Retinal pigment epithelial cell (primary cell): ENCODE data around the gene TTYH2.
"Not testable (repeated sequence)": the region's sequence is repeated elsewhere in the genome, so short reads cannot be mapped to it uniquely, and the experiment has no call there.

Experiments used
- DNase-seq: peaks from one replicate; pipeline ENCODE4 v3.0.0-alpha.2; 2010; ENCODE audit warnings: low read depth
- H3K4me3 ChIP-seq: 2 replicates; pipeline ENCODE4 v1.5.1; 2011; ENCODE audit warnings: mild to moderate bottlenecking, low read length, control low read depth, moderate library complexity
- TF ChIP-seq, protein P1 (sequence below): conservative IDR thresholded peaks from 2 replicates; pipeline ENCODE4 v1.5.1; 2011; ENCODE audit warnings: low read depth, low read length, control low read depth, inconsistent platforms

Gene TTYH2

DNA sequence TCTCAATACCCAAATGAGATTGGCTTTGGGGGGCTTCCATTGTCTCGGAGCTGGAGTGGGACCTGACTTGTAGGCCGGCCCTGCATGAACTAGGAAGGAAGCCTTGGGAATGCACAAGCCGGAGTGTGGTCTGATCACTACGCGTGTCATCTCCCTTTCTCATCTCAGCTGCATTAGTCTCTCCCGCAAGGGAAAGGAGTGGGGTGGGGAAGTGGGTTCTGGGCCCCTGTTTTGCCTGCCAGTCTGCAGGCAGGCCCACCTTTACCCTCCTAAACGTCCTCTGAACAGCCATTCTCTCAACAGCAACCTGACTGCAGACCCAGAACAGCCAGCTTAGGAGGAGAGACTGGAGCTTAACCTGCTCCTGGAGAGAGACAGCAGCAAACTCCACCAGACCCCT, 49.2 kb downstream of the TTYH2 start:
- H3K4me3 ChIP-seq: no peak overlapping the region
- TF ChIP-seq, protein P1, sequence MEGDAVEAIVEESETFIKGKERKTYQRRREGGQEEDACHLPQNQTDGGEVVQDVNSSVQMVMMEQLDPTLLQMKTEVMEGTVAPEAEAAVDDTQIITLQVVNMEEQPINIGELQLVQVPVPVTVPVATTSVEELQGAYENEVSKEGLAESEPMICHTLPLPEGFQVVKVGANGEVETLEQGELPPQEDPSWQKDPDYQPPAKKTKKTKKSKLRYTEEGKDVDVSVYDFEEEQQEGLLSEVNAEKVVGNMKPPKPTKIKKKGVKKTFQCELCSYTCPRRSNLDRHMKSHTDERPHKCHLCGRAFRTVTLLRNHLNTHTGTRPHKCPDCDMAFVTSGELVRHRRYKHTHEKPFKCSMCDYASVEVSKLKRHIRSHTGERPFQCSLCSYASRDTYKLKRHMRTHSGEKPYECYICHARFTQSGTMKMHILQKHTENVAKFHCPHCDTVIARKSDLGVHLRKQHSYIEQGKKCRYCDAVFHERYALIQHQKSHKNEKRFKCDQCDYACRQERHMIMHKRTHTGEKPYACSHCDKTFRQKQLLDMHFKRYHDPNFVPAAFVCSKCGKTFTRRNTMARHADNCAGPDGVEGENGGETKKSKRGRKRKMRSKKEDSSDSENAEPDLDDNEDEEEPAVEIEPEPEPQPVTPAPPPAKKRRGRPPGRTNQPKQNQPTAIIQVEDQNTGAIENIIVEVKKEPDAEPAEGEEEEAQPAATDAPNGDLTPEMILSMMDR: no peak
- no peak for DNase-seq

DNA sequence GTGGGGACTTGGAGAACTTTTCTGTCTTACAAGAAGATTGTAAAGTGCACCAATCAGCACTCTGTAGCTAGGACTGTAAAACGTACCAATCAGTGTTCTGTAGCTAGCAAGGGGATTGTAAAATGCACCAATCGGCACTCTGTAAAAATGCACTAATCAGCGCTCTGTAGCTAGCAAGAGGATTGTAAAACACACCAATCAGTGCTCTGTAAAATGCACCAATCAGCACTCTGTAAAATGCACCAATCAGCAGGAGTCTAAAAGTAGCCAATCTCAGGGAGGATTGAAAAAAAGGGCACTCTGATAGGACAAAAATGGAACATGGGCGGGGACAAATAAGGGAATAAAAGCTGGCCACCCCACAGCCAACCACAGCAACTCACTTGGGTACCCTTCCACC, 53.7 kb downstream of the TTYH2 start:
- not testable (repeated sequence) for H3K4me3 ChIP-seq, DNase-seq

DNA sequence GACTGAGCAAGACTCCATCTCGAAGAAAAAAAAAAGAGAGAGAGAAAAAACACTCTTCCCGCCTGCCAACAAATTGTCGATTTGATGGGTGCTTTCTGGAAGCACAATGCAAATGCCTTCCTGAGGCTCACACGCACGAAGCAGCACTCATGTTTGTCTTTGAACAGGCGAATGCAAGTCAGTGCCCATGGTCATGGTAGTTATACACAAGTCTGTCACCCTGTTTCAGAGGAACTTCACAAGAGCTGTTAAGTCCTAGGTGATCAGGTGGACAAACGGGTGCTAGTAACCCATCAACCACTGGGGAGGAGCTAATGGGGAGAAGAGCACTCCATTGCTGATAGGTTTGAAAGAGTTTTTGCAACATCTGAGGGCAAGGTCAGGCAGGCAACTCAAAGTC, 54.2 kb downstream of the TTYH2 start:
- no peak overlapping the region for H3K4me3 ChIP-seq
- DNase-seq: no peak
- TF ChIP-seq, protein P1: no peak

DNA sequence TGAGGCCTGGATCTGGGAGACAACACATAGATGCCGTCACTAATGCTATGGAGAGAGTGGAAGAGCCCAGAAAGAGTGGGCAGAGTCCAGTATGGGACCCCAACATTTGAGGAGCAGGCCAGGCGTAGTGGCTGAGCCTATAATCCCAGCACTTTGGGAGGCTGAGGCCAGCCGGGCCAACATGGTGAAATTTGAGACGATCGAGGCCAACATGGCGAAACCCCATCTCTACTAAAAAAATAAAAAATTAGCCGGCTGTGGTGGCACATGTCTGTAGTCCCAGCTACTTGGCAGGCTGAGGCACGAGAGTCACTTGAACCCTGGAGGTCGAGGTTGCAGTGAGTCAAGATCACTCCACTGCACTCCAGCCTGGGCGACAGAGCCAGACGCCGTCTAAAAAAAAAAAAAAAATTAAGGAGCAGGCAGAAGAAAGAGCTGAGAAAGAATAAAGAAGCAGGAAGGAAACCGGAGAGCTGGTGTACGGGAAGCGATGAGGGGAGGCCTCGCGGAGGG, 54.7 kb downstream of the TTYH2 start:
- TF ChIP-seq, protein P1: no peak
- no peak overlapping the region for H3K4me3 ChIP-seq
- DNase-seq: no peak

DNA sequence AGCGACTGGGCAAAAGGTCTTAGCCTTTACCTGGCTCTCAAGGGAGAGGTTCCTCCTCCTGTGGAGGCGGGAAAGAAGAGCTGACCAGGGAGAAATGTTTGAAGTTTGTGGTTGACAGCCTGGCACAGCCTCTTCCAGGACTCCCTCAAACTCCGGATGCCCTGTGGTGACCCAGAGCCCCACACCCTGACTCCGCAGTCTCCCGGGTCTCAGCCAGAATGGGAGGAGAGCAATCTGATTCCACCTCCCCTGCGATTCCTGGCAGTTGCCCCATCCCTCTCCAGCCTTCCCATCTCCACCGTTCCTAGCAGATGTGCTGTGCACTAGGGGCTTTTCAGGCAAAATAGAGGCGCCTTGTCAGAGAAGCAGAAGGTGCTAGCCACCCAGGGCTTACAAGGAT, 55.2 kb downstream of the TTYH2 start:
- H3K4me3 ChIP-seq: no peak overlapping the region
- DNase-seq: no peak
- TF ChIP-seq, protein P1: no peak

DNA sequence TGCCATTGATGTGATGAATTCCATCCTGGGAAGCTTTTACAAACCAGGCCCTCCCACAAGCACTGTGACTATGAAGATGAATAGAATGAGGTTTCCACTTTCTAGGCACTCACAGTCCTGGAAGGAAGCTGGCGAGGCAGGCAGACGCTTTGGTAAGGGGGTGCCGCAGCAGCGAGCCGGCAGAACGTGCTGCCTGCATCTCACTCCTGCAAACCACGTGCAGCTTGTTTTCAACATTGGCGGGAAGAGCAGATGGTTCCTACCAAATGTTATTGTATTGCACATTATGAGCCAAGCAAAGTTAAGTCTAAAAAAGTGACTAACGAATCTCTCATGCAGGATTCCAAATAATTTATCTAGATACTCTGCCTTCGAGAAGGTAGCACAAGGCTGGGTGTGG, 57.0 kb downstream of the TTYH2 start:
- H3K4me3 ChIP-seq: no peak overlapping the region
- TF ChIP-seq, protein P1: no peak
- no peak for DNase-seq

DNA sequence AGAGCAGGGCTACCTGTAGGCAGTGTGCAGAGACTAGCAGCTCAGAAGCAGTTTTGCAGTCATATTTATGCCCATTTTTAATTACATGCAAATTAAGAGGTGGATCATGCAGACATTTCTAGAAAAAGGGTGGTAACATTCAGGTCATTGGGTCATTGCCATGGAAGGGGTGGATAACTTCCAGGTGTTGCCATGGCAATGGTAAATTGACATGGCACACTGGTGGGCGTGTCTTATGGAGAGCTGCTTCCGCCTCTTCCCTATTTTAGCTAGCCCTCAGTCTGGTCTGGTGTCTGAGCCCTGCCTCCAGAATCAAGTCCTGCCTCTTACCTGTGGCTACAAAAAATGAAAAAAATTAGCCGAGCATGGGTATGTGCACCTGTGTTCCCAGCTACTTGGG, 57.9 kb downstream of the TTYH2 start:
- TF ChIP-seq, protein P1: no peak
- no peak for DNase-seq
- no peak overlapping the region for H3K4me3 ChIP-seq
